ENCODE measurements around the gene ALDH3A2. TPM values are rescaled to one million over a fixed set of nuclear protein-coding genes. Genes with fewer than 3 reads are reported as not detected.

ALDH3A2 gene
- total RNA-seq, 1 donor from 2014 or later: 107 TPM

DNA sequence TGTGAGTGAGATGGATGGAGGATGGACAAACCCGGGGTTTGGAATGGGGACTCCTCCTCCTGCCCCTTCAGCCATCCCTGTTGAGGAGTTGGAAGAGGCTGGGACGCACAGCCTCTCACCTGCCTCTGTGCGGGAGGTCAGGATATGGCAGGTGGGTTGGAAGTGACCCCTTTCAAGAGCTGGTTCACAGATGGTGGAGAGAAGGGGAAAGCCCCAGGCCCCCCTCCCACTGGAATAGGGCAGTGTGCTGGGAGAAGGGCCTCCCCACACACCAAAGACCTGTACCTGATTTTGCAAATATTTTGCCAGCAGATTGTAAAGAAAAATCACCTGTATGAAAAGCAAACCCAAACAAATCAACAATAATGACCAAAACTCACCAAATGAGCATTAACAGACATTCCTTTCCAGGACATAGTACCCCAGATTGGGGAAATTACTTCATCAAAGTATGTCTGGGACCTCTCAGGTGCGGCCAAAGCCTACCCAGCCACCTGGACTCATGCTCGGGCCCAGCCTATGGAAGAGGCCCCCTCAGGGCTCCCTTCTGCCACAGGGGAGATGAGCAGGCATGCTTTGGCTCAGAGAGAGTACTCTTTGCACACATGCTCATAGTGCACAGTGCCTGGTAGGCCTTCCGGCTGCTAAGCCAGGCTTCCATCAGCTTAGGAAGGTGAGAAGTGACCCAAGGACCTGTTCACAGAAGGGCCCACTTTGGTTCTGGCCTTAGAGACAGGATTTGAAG lies 60.1 kb downstream of the ALDH3A2 start:
- no peak for DNase-seq (ENCODE audit: low spot score)
- intact Hi-C loops (cut with DNase I): loop anchor here (5.0 kb wide), 1 partner anchor 44 kb away; no protein-coding TSS in a partner anchor

DNA sequence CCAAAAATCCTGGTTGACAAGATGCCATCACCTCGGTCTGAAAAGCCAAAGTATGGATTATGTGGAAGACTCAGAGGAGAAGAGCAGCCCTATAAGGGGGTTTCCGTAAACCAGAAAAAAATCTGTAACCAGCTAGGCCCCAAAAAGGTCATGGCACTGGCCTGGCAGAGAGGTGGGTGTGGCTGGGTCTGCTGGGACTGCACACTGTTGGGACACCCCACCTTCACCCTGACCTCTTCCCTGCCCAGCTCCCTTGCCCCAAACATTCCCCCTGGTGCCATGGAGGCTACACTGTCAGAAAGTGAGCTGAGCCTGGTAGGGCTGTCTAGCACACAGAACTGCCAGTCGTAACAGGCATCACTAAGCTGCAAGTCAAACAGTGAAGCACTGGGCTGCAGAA lies 61.3 kb downstream of the ALDH3A2 start:
- no peak for DNase-seq (ENCODE audit: low spot score)
- intact Hi-C loops (cut with DNase I): loop anchor here (5.0 kb wide), 1 partner anchor 42 kb away; no protein-coding TSS in a partner anchor

DNA sequence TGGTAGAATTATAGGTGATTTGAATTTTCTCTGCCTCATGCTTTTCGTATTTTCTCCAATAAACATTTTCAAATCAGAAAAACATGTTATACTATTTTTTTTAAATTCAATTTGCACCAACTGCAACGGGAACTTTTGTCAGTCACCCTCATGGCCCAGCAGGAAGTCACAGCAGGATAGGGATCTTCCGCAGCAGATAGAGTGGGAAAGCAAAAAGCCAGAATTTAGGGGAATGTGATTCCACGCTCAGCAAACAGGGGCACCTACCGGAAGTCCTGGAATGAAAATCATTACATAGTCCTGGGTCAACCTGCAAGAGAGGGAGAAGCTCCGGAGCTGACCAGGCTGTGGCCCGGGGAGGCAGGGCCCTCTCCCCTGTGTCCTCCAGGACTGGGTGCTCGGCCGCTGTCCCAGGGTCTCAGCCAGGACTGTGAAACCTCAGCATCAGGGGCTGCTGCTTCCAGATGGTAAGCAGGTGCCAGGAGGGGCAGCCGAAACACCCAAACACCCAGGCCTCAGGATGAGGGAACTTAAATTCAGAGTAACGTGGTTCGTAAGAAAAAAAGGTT lies 64.0 kb downstream of the ALDH3A2 start:
- intact Hi-C loops (cut with DNase I): no loop called here
- no peak for DNase-seq (ENCODE audit: low spot score)

DNA sequence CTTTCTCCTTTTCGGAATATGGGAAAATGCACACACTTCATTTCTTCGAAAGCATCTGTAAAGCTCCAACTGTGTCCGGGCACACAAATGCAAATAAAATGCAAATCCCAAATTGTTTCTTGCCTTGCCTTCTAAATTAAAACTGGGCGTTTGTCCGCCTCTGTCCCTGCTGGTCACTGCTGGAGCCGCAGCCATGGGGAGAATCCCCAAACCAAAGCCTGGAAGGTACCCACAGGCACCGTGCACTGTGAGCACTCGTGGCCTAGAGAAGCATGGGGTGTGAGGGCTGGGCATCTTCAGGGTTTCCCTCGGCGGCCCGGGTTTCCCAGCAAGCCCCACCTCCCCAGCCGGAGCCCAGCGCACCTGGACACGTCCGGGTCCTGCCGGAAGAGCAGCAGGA lies 64.9 kb downstream of the ALDH3A2 start:
- intact Hi-C loops (cut with DNase I): no loop called here
- no peak for DNase-seq (ENCODE audit: low spot score)

DNA sequence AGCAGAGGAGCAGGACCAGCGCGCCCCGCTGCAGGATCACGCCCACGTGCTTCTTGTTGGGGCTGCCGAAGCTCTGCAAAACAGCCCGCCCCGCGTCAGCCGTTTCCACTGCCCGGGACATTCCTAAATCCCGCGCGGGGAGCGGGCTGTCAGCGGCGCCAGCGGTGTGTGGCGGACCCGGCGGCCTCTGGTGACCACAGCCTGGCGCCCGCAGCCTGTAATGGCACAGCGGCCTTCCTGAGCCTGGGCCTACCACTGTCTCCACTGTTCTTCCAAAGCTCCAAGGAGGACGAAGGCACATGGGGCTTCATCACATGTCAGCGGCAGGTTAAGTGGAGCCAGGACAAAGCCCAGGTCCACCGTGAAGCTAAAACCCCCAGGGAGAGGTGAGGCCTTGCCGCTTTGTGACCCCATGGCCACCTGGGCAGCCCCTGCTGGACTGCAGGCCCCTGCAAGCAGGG lies 65.4 kb downstream of the ALDH3A2 start:
- intact Hi-C loops (cut with DNase I): no loop called here
- no peak for DNase-seq (ENCODE audit: low spot score)

DNA sequence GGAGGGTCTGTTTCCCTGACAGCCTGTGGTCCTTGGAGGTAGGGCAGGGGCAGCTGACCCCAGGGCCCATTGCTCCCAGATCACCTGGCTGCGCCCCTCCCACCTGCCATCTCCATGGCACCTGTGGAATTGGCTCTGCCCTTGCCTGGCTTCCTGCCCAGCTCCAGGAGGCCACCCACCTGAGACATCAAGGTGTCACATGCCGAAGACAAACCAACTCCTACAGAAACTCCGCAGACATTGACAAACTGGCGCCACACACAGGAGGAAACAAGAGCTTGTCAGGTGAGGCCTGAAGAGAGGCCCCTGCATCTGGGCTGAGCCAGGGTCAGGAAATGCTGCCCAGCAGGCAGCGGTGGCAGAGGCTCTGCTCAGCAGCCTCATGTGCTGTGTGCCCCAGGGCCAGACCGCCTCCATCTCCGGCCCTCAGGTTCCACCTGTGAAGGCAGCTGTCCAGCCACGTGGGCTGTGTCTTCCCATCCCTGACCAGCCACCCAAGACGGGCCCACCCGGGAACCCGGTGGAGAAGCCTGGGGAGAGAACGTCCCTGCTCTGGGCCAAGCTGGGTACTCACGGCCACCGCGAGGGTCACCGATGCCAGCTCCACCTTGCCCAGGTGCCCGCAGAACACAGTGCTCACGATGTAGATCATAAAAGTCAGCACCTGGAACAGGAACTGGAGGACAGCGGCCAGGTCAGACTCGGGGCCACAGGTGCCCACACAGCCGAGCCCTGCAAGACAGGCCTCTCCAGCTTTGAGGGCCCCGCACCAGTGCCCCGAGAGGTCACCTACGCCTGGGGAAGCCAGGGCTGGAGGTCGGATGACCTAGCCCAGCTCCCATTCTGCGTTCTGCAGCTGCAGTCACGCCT lies 66.2 kb downstream of the ALDH3A2 start:
- no peak for DNase-seq (ENCODE audit: low spot score)
- intact Hi-C loops (cut with DNase I): no loop called here

DNA sequence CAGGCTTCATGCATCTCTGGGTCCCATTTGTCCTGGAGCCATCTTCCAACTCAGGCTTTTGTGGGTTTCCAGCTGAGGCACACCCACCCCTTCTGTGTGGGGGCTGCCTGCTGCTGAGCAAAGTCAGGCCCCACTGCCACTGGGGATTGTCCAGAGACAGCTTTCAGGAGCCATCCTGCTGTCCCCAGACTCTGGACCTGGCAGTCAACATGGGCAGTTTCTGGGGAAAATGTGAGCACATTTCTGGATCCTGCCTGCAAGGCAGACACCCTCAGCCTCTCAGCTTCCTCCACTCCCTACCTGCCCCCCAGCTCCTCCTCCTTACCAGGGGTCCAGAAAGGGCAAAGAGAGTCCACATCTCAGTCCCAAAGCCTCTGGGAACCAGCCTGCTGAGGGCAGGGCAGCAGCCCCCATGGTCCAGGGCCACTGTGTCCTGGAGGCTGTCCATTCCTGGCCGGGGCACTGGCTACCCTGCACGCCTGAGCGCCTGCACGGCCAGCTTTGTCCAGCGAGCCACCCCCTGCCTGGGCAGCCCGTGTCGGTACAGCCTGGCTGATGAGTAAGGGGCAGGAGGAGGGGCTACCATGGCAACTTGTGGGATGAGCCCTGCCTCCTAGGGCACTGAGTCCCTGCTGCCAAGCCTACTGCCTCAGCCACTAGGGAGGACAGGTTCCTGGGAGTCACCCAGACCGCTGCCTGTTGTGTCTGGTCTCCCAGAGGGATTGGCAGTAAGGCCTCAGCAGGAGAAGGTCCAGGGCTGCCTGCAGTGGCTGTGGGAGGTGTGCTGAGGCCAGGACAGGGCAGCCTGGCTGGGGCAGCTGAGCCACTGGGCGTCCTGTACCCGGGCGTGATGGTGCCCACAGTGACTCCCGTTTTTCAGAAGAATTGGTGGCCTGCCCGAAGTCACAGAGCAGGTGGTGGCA lies 67.8 kb downstream of the ALDH3A2 start, which contains the start of gene SLC47A2:
TSS of gene SLC47A2 (minus strand) at position 477 of the 923 bp plus-strand sequence. CDS start at position 448, 29 bp downstream.
- DNase-seq (ENCODE audit: low spot score): no peak
- intact Hi-C loops (cut with DNase I): no loop called here

DNA sequence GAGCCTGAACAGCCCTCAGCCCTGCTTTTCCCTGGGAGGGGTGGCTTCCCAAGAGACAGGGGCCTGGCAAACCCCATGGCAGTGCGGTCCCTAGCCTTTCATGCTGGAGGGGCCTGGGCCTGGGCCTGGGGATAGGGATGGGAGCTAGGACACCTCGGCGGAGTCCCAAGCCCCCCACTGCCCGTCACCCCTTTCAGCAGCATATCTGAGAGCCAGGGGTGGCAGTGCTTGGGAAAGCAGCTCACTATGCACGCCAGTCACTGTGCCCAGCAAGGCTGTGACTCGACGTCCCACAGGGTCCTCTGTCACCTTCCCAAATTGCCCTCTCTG lies 68.4 kb downstream of the ALDH3A2 start:
- no peak for DNase-seq (ENCODE audit: low spot score)
- intact Hi-C loops (cut with DNase I): no loop called here

DNA sequence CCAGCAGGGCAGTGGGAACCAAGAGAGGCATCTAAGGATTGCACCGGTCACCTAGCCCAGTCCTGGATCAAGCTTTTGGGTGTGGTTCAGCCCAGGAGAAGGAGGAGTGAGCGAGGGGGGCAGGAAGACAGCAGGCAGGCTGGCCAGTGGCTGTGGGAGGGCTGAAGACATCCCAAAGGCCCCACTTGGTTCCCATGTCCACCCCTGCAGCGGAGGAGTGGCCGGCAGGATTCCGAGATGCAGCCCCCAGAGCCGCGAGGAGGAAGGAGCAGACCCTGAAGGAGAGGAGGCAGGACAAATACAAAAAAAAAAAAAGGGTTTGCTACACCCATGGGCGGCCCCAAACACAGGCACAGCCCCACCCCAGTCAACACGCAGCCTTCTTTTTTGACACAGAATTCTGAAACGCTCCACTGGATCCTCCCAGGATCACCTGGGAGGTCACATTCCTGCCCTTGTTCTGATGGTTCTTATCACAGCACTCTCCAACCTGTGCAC lies 68.9 kb downstream of the ALDH3A2 start:
- intact Hi-C loops (cut with DNase I): no loop called here
- no peak for DNase-seq (ENCODE audit: low spot score)

DNA sequence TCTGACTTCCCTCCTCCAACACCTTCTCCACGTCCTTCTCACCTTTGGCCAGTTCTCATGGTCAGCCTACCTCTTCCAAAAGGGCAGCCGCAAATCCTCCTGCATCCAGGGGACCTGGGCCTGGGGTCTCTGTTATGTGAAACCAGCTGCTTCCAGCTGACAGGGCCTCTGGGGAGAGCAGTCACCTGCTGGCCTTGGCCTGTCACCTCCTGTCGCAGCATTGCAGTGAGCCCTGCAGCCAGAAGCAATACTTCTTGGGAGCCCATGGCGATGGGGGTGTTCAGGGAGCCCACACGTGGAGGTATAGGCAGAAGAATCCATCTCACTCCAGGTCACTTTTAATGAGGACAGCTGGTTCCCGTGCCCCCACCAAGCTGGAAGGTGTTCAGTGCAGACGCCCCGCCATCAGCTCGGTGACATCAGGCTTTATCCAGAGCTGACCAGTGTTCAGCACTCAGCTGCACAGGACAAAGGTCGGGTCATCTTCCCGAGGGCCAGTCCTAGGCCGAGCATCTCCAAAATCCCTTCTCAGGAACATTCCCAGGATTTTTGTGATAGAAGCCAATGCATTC lies 69.6 kb downstream of the ALDH3A2 start:
- no peak for DNase-seq (ENCODE audit: low spot score)
- intact Hi-C loops (cut with DNase I): no loop called here

DNA sequence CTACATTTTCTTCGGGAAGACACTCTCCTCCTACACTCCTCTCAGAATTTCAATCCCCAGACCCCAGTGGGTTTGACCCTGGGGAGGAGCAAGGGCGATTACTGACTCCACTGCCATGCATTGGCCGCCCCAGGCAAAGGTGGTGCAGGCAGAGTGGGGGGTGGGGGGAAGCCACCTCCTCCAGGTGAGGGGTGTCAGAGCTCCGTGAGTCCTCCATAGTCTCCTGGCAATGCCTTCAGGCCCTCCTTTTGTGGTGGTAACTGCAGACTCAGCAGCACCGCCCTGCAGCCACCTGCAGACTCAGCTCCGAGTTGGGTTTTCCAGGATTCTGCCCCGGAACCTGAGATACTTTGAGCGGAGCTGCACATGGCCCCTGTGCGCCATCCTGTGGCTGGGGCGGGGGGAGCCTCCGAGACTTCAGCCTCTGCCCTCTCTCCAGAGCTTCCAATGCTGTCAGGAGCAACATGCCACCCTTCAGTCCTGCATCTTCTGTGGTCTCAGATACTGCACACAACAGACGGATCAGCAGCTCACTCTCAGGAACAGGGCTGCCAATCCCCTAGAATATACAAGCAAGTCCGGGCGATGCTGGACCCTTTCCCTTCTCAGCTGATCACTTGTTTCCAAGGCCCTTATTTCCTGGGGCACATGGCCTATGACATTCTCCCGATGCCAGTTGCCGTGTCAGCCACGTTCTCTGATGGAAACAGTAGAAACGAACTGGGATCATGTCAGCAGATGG lies 70.2 kb downstream of the ALDH3A2 start:
- no peak for DNase-seq (ENCODE audit: low spot score)
- intact Hi-C loops (cut with DNase I): no loop called here

DNA sequence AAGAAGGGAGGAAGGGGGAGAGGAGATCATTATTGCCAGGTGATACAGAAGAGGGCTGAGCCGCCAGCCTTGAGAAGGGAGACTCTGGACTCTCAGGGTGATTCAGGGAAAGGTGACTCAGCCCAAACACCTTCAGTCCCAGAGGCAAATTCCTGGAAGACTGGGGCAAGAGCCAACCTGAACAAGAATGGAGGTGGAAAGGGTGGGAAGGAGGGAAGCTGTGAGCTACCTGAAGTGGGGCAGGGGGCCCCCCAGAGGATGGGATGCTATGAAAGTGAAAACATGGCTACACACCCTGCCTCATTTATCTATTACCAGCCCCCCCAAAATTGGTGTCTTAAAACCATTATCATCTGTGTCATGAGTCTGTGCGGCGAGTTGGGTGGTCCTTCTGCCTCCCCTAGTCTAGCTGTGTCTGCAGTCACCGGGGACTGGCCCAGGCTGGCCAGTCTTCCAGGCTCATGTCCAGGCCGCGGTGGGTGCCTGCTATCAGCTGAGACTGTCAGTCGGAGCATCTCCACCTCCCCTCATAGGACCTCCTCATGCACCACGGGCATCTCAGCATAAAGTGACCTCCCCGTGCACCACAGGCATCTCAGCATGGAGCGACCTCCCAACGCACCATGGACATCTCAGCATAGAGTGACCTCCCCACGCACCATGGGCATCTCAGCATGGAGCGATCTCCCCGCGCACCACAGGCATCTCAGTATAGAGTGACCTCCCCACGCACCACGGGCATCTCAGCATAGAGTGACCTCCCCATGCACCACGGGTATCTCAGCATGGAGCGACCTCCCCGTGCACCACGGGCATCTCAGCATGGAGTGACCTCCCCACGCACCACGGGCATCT lies 71.0 kb downstream of the ALDH3A2 start:
- intact Hi-C loops (cut with DNase I): no loop called here
- no peak for DNase-seq (ENCODE audit: low spot score)

DNA sequence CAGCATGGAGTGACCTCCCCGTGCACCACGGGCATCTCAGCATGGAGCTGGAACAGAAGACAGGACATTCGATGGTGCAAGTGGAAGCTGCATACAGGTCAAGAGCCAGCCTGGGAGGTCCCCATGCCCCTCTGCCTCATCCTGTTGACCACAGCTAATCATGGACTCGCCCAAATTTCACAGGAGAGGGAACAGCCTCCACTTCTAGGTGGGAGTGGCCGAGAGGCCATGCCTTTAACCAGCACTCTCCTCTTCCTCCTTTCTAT lies 71.6 kb downstream of the ALDH3A2 start:
- DNase-seq (ENCODE audit: low spot score): no peak

DNA sequence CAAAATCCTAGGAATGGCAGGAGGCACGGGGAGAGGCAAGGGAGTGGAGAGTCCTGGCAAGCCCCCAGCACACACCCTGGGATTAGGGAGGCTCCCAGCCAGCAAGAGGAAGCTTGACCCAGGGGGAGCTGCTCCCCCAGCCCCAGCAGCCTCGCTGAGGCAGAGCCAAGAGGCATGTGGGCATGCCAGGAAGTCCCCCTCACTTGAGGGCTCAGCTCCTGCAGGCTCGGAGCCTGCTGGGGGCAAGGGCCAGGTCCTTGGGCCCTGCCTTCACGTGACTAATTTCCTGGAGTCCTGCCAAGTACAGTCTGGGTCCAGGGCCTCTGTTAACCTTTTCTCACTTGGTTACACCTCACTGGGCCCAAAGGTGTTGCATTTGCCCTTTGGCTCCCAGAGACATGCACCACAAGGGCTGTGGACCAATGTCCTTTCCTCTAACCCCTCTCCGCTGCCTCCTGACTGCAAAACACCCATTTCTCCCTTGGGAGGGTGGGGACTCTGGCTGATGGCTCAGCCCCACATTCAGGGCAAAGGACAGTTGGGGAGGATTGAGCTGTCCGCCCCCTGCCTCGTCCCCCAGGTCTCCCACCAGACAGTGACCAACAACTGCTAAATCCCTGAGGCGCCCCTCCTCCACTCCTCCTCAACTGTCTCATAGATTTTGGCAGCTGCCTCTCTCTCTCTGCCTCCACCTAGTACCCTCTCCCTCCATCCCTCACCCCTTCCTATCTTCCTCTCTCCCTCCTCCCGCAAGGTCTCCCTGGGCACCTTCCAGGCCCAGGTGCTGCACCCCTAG lies 72.3 kb downstream of the ALDH3A2 start:
- intact Hi-C loops (cut with DNase I): no loop called here
- DNase-seq (ENCODE audit: low spot score): no peak

More for the DNA sequence above, 71.6 kb downstream of the ALDH3A2 start:
- intact Hi-C loops (cut with DNase I): no loop called here

DNA sequence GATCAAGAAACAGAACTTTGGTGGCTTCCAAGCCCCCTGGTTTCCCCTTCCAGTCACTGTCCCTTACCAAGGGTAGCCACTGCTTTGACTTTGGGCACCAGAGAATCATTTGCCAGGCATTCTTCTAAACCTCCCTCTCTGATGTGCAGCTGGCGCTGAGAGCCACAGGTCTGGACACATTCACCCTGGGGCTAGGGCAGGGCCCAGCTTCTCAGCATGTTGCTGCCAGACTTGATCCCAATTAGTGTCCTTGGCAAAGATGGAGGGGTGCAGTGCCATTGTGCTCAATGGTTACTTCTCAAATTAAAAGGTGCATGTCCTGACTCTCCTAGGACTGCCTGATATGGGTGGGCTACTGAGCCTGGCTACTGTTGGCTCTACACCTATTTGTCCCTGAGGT lies 75.4 kb downstream of the ALDH3A2 start:
- intact Hi-C loops (cut with DNase I): no loop called here
- DNase-seq (ENCODE audit: low spot score): no peak

DNA sequence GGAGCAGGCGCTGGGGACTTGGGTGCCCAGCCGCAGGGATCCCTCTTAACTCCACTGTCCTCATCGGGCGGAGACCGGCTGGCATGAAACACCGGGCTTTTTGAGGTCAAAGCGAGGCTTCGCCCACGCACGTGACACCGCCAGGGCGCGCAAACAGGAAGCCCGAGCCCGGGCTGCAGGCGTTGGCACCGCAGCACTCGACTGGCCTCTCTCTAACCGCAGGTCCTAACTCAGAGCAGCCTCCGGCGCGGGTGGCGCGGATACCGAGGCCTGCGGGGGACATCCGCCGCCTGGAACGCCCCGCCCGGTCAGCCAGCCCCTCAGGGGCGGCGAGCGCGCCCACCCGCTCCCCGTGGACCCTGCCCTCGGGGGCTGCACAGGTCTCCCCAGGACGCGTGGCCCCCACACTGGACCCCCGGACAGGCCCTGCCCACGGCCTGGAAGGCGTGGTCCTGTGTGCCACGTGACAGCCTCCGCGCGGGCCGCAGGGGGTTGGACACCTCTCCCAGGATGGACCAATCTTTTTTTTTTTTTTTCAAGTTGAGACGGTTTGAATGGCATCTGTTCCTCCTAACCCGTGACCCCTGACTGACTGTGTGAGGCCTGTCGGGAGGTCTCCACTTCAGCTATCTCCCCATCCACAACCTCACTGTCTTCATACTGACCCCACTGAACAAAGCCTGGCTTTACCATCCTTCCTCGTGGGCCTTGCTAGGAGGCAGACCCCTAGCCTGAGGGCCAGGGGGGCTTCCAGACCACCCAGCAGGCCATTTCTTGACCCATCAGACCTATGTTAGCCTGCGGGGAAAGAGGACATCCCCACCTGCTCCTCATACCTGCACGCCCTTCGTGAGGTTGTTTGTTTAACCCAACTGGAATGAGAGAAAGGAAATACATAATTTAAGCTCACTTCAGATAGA lies 76.2 kb downstream of the ALDH3A2 start:
- no peak for DNase-seq (ENCODE audit: low spot score)
- intact Hi-C loops (cut with DNase I): no loop called here

Measured in cardiac septum (tissue), 1 donor.